NT2/D1 (cell line): ENCODE measurements around the gene ASXL1.

Experiments
- DNase-seq: peaks from one replicate; pipeline ENCODE4 v3.0.0-alpha.2; 2011; ENCODE audit warnings: low read depth, low spot score
- H3K27me3 ChIP-seq: 2 replicates; pipeline ENCODE4 v1.6.0; 2011; ENCODE audit warnings: mild to moderate bottlenecking; ENCODE audit not compliant: insufficient read length, insufficient read depth
- H3K36me3 ChIP-seq: 2 replicates; pipeline ENCODE4 v1.6.1; 2011; ENCODE audit warnings: mild to moderate bottlenecking, low read length, mixed read lengths; ENCODE audit not compliant: insufficient read depth, insufficient read length
- H3K4me1 ChIP-seq: 2 replicates; pipeline ENCODE4 v1.5.1; 2011; ENCODE audit not compliant: insufficient read depth, insufficient read length
- H3K4me3 ChIP-seq: 2 replicates; pipeline ENCODE4 v1.5.1; 2011; ENCODE audit warnings: low read depth; ENCODE audit not compliant: insufficient read length
- H3K9ac ChIP-seq: 2 replicates; pipeline ENCODE4 v1.6.0; 2011; ENCODE audit warnings: low read depth; ENCODE audit not compliant: insufficient read length
- H3K9me3 ChIP-seq: 2 replicates; pipeline ENCODE4 v1.5.1; 2011; ENCODE audit warnings: mild to moderate bottlenecking, low read length; ENCODE audit not compliant: insufficient read depth
- SUZ12 ChIP-seq: IDR thresholded peaks from 2 replicates; pipeline ENCODE4 v1.6.1; 2011; ENCODE audit not compliant: insufficient read length, insufficient read depth; ENCODE audit errors: extremely low read depth
- YY1 ChIP-seq: IDR thresholded peaks from 2 replicates; pipeline ENCODE4 v1.6.1; 2011; ENCODE audit not compliant: insufficient read length, insufficient read depth
- ZNF274 ChIP-seq: IDR thresholded peaks from 2 replicates; pipeline ENCODE4 v1.6.1; 2011; ENCODE audit warnings: mild to moderate bottlenecking, low read depth, low read length

Gene ASXL1

DNA sequence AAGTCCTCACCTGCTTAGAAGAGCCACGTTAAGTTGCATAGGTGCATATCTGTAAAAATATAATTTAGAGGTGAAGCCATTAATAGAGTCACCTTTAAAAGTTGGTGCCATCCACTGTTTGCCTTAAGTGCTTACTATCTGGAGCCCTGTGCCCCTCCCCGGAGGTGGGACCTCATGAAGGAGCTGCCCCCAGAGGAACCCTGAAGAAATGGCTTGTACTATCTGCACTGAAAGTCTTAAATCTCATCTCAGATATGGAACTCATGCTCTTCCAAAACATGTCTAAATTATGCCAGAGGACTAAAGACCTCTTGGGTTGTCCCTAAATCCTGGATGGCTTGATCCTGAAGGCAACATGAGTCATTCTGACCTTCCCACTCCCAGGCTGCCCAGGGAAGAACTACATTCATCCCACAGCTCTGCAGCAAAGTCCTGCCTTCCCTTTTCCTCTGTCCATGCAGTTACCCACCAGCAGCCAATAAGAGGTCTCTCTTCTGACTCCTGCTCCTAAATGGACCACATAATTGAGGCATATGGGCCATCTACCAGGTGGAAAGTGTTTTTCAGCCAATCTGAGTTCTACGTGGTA is 85.3 kb downstream of the ASXL1 start:
- peaks cover 8% of the 10 kb centered on the region for H3K4me1 ChIP-seq

GRCh38 chr20:32444474-32445220 is 86.5 kb downstream of the ASXL1 start:
- no peak for TF ChIP-seq ZNF274
- no peak for TF ChIP-seq SUZ12
- no peak for TF ChIP-seq YY1
- Histone ChIP-seq H3K4me3 (no peak overlapping the region), H3K27me3 (no peaks in the 10 kb centered on the region), H3K4me1 (peaks cover 8% of the 10 kb centered on the region), H3K9ac (no peak overlapping the region), H3K9me3 (no peaks in the 10 kb centered on the region), H3K36me3 (peaks cover 47% of the 10 kb centered on the region)
- no peak for DNase-seq

More for the DNA sequence above, 85.3 kb downstream of the ASXL1 start:
- TF ChIP-seq YY1, result no peak
- no peak for TF ChIP-seq SUZ12
- no peak for TF ChIP-seq ZNF274
- Histone ChIP-seq H3K36me3 (peaks cover 47% of the 10 kb centered on the region), H3K9me3 (no peaks in the 10 kb centered on the region), H3K9ac (no peak overlapping the region), H3K4me3 (no peak overlapping the region), H3K27me3 (no peaks in the 10 kb centered on the region)
- no peak for DNase-seq

GRCh38 chr20:32445539-32446273 is 87.6 kb downstream of the ASXL1 start:
- TF ChIP-seq SUZ12, result no peak
- no peak for TF ChIP-seq ZNF274
- no peak for TF ChIP-seq YY1
- Histone ChIP-seq H3K4me1 (peaks cover 8% of the 10 kb centered on the region), H3K4me3 (no peak overlapping the region), H3K36me3 (peaks cover 50% of the 10 kb centered on the region), H3K27me3 (no peaks in the 10 kb centered on the region), H3K9ac (no peak overlapping the region), H3K9me3 (no peaks in the 10 kb centered on the region)
- DNase-seq, result no peak

DNA sequence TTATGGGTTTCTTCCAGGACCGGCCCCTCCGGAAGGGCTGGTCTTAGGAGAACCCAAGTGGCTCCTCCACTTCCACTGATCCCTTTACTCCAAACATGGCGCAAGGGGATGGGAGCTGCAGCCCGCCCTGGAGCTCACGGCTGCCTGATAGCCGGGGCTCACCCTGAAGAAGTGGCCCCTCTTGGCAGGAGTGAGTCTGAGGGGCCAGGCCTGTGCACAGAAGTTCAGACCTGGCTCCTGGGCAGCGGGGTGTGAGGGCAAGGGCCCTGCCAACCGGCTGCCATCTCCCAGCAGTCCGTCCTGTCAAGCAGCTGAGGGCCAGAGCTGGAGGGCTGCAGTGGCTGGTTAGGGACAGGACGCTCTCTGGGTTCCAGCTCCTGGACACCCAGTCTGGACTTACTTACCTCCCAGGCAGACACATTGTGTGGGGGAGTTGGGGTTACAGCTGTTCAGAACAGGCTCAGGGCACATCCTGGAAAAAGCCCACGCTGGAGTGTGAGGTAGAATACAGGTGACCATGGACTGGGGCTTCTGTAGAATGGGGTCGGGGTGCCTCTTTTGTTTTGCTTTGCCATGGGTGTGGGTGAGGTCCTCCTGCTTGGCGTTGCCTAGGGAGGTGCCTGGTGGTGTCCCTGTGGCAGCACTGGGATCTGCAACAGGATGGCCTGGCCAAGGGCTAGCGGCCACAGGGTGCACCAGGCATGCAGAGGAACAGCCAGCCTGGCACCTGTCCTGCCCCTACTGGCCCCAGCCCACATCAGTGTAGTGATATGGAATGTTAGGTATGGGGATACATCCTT is 88.4 kb downstream of the ASXL1 start:
- Histone ChIP-seq H3K36me3 (peaks cover 57% of the 10 kb centered on the region), H3K4me1 (peaks cover 8% of the 10 kb centered on the region), H3K27me3 (no peaks in the 10 kb centered on the region), H3K4me3 (no peak overlapping the region), H3K9me3 (no peaks in the 10 kb centered on the region), H3K9ac (no peak overlapping the region)
- TF ChIP-seq YY1 (no peak), SUZ12 (no peak)
- no peak for DNase-seq

- TF ChIP-seq SUZ12, result no peak
- TF ChIP-seq ZNF274, result no peak
- no peak for TF ChIP-seq YY1
- Histone ChIP-seq H3K4me1 (peaks cover 8% of the 10 kb centered on the region), H3K27me3 (no peaks in the 10 kb centered on the region), H3K4me3 (no peak overlapping the region), H3K9ac (no peak overlapping the region), H3K9me3 (no peaks in the 10 kb centered on the region), H3K36me3 (peaks cover 66% of the 10 kb centered on the region)
- DNase-seq, result no peak
Measured at GRCh38 chr20:32447136-32448027, 89.3 kb downstream of the ASXL1 start.

- H3K4me3 ChIP-seq, result no peak overlapping the region
- TF ChIP-seq YY1, result no peak
- TF ChIP-seq ZNF274, result no peak
- TF ChIP-seq SUZ12, result no peak
- H3K36me3 ChIP-seq, result peaks cover 76% of the 10 kb centered on the region
- no peak for DNase-seq
- H3K9ac ChIP-seq, result no peak overlapping the region
- no peaks in the 10 kb centered on the region for H3K27me3 ChIP-seq
- H3K4me1 ChIP-seq, result peaks cover 8% of the 10 kb centered on the region
- no peaks in the 10 kb centered on the region for H3K9me3 ChIP-seq
Measured at GRCh38 chr20:32448306-32449056, 90.3 kb downstream of the ASXL1 start.
